Neural progenitor cell (in vitro differentiated cells): ENCODE results near the gene ZFP1. TPM values are rescaled to one million over a fixed set of nuclear protein-coding genes. Genes with fewer than 3 reads are reported as not detected.
A peak's percentile ranks its signal among the peaks of the same experiment; 100 is the strongest.

Experiments used
- DNase-seq: peaks from one replicate; pipeline ENCODE4 v3.0.0-alpha.2; 2016; ENCODE audit warnings: low spot score
- H2AFZ ChIP-seq: fragments of 200-600 bp; sonication (generic); replicated peaks from 2 replicates; pipeline ENCODE4 v1.6.1; 2016; ENCODE audit warnings: antibody characterized with exemption
- H3F3A ChIP-seq: fragments of 200-600 bp; sonication (generic); 2 replicates; pipeline ENCODE4 v1.6.1; 2016; ENCODE audit warnings: antibody characterized with exemption, low read depth
- H3K27ac ChIP-seq: fragments of 200-600 bp; sonication (generic); 2 replicates; pipeline ENCODE4 v1.5.1; 2016; ENCODE audit warnings: mild to moderate bottlenecking
- H3K27me3 ChIP-seq: fragments of 200-600 bp; sonication (generic); 2 replicates; pipeline ENCODE4 v1.6.1; 2016; ENCODE audit warnings: mild to moderate bottlenecking, moderate library complexity
- H3K36me3 ChIP-seq: fragments of 200-600 bp; sonication (generic); 2 replicates; pipeline ENCODE4 v1.5.1; 2016
- H3K4me1 ChIP-seq: fragments of 200-600 bp; sonication (generic); 2 replicates; pipeline ENCODE4 v1.6.1; 2016; ENCODE audit warnings: mixed run types
- H3K4me2 ChIP-seq: fragments of 200-600 bp; sonication (generic); 2 replicates; pipeline ENCODE4 v1.6.1; 2016
- H3K4me3 ChIP-seq: fragments of 200-600 bp; sonication (generic); 2 replicates; pipeline ENCODE4 v1.5.1; 2016
- H3K79me2 ChIP-seq: fragments of 200-600 bp; sonication (generic); 2 replicates; pipeline ENCODE4 v1.6.1; 2016; ENCODE audit warnings: low read depth
- H3K9ac ChIP-seq: fragments of 200-600 bp; sonication (generic); 2 replicates; pipeline ENCODE4 v1.6.1; 2016
- H3K9me3 ChIP-seq: fragments of 200-600 bp; sonication (generic); 2 replicates; pipeline ENCODE4 v1.5.1; 2016; ENCODE audit warnings: low read depth
- H4K20me1 ChIP-seq: fragments of 200-600 bp; sonication (generic); 2 replicates; pipeline ENCODE4 v1.6.1; 2016; ENCODE audit warnings: low read depth
- H3K27ac Mint-ChIP-seq: 3 replicates; pipeline ENCODE4 v1.8.0; 2021; ENCODE audit warnings: mixed read lengths
- H3K27me3 Mint-ChIP-seq: 2 replicates; pipeline ENCODE4 v1.8.0; 2022; ENCODE audit warnings: low read depth, mild to moderate bottlenecking, inconsistent platforms, moderate library complexity, mixed read lengths; ENCODE audit not compliant: insufficient read depth
- H3K36me3 Mint-ChIP-seq: 3 replicates; pipeline ENCODE4 v1.8.0; 2021; ENCODE audit warnings: mixed read lengths
- H3K4me1 Mint-ChIP-seq: 3 replicates; pipeline ENCODE4 v1.8.0; 2021; ENCODE audit warnings: mixed read lengths
- H3K4me3 Mint-ChIP-seq: 3 replicates; pipeline ENCODE4 v1.8.0; 2021; ENCODE audit warnings: mild to moderate bottlenecking, moderate library complexity, mixed read lengths
- H3K9me3 Mint-ChIP-seq: 3 replicates; pipeline ENCODE4 v1.8.0; 2020; ENCODE audit warnings: mixed read lengths
- EZH2 ChIP-seq: fragments of 200-600 bp; sonication (generic); IDR thresholded peaks from 2 replicates; pipeline ENCODE4 v1.6.1; 2017; ENCODE audit warnings: antibody characterized with exemption, mild to moderate bottlenecking, moderate library complexity
- EZH2phosphoT487 ChIP-seq: fragments of 200-600 bp; sonication (generic); IDR thresholded peaks from 2 replicates; pipeline ENCODE4 v1.6.1; 2017; ENCODE audit warnings: antibody characterized with exemption
- total RNA-seq: library from RNA; depleted of rRNA; stranded (reverse); fragments of >200 nt; gene quantifications from 2 replicates; pipeline ENCODE4 v1.2.3, GENCODE V29; 2015; ENCODE audit warnings: low replicate concordance
- TF ChIP-seq, protein P1 (sequence below): fragments of 200-600 bp; sonication (generic); IDR thresholded peaks from 2 replicates; pipeline ENCODE4 v1.5.1; 2017; ENCODE audit warnings: antibody characterized with exemption, mild to moderate bottlenecking

Gene ZFP1
- total RNA-seq, 1 donor from 2014 or later, result 35.4 TPM

DNA sequence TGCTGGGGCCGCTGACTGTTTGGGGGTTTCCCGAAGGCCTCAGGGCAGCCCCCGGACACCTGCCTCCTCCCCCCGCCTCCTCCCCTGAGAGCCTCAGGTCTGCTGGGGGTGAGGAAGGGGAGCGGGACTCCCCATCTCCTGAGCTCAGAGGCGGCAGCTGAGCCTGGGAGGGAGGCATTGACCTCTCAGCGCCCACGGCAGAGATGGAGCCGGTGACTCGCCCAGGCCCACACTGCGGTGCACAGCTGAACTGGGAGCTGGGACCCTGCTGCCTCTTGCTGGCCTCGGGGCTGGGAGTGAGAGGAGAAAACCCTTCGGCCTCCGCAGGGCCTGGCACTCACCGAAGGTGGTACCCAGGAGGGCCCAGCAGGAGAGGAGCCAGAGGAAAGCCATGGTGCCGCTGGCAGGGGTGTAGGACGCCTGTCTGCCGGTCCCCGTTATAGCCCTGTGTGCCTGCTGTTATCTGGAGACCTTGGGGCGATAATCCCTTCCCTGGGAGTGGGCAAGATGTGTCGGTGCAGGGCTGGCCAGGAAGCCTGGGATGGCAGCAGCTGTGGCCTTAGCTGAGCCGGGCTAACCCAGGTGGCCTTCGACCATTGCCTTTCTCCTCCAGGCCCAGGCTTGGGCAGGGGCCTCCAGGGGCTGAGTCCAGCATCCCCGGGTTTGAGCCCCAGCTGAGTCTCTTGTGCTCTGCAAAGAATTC is 58.6 kb downstream of the ZFP1 start, which contains the start of gene CTRB2:
CTRB2 (minus strand) TSS at position 413 of the 703 bp plus-strand sequence; CDS start at position 393, 20 bp downstream.
- H3K36me3 Mint-ChIP-seq, result no peaks in the 10 kb centered on the region
- Histone ChIP-seq H4K20me1 (no peaks in the 10 kb centered on the region), H3F3A (no peaks in the 10 kb centered on the region), H3K27ac (no peak within 1 kb of the TSS), H3K4me3 (no peak within 1 kb of the TSS), H3K9ac (no peak within 1 kb of the TSS), H3K79me2 (no peaks in the 10 kb centered on the region), H2AFZ (no peak within 1 kb of the TSS), H3K36me3 (no peaks in the 10 kb centered on the region), H3K4me1 (no peaks in the 10 kb centered on the region), H3K9me3 (no peaks in the 10 kb centered on the region), H3K27me3 (no peaks in the 10 kb centered on the region), H3K4me2 (no peak within 1 kb of the TSS)
- H3K9me3 Mint-ChIP-seq, result no peaks in the 10 kb centered on the region
- peaks cover 6% of the 10 kb centered on the region for H3K27me3 Mint-ChIP-seq
- TF ChIP-seq EZH2phosphoT487, result no peak
- no peak for TF ChIP-seq EZH2
- TF ChIP-seq, protein P1, sequence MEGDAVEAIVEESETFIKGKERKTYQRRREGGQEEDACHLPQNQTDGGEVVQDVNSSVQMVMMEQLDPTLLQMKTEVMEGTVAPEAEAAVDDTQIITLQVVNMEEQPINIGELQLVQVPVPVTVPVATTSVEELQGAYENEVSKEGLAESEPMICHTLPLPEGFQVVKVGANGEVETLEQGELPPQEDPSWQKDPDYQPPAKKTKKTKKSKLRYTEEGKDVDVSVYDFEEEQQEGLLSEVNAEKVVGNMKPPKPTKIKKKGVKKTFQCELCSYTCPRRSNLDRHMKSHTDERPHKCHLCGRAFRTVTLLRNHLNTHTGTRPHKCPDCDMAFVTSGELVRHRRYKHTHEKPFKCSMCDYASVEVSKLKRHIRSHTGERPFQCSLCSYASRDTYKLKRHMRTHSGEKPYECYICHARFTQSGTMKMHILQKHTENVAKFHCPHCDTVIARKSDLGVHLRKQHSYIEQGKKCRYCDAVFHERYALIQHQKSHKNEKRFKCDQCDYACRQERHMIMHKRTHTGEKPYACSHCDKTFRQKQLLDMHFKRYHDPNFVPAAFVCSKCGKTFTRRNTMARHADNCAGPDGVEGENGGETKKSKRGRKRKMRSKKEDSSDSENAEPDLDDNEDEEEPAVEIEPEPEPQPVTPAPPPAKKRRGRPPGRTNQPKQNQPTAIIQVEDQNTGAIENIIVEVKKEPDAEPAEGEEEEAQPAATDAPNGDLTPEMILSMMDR, result no peak
- no peak within 1 kb of the TSS for H3K27ac Mint-ChIP-seq
- no peak within 1 kb of the TSS for H3K4me3 Mint-ChIP-seq
- peaks cover 7% of the 10 kb centered on the region for H3K4me1 Mint-ChIP-seq
- DNase-seq, result no peak

DNA sequence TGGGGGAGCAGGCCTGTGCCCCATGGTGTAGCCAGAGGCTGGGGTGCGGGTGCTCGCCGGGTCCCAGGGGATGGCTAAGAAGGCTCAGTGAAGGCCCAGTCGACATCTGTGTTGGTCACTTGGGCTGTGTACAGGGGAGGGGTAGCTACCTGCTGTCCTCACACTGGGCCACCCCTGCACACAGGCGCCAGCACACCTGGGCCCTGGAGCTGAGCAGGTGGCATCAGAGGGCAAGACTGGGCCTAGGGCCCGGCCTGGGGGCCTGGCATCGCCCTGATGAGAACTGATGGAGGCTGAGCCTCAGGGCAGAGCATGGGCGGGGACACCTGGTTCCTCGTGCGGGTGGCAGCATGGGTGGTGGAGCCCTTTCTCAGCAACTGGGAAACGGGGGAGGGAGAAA is 59.5 kb downstream of the ZFP1 start:
- TF ChIP-seq, protein P1, result no peak
- no peak for TF ChIP-seq EZH2phosphoT487
- H3K27ac ChIP-seq, result no peak overlapping the region
- DNase-seq, result no peak
- H3K79me2 ChIP-seq, result no peaks in the 10 kb centered on the region
- H3K4me2 ChIP-seq, result no peak overlapping the region
- H3K9ac ChIP-seq, result no peak overlapping the region
- no peak overlapping the region for H3K4me3 ChIP-seq
- Mint-ChIP-seq H3K27me3 (peaks cover 10% of the 10 kb centered on the region), H3K9me3 (no peaks in the 10 kb centered on the region), H3K4me1 (peaks cover 13% of the 10 kb centered on the region), H3K36me3 (no peaks in the 10 kb centered on the region), H3K27ac (no peak overlapping the region), H3K4me3 (no peak overlapping the region)
- no peak overlapping the region for H2AFZ ChIP-seq
- no peaks in the 10 kb centered on the region for H3F3A ChIP-seq
- no peaks in the 10 kb centered on the region for H3K36me3 ChIP-seq
- H4K20me1 ChIP-seq, result no peaks in the 10 kb centered on the region
- no peaks in the 10 kb centered on the region for H3K9me3 ChIP-seq
- no peaks in the 10 kb centered on the region for H3K4me1 ChIP-seq
- no peaks in the 10 kb centered on the region for H3K27me3 ChIP-seq

DNA sequence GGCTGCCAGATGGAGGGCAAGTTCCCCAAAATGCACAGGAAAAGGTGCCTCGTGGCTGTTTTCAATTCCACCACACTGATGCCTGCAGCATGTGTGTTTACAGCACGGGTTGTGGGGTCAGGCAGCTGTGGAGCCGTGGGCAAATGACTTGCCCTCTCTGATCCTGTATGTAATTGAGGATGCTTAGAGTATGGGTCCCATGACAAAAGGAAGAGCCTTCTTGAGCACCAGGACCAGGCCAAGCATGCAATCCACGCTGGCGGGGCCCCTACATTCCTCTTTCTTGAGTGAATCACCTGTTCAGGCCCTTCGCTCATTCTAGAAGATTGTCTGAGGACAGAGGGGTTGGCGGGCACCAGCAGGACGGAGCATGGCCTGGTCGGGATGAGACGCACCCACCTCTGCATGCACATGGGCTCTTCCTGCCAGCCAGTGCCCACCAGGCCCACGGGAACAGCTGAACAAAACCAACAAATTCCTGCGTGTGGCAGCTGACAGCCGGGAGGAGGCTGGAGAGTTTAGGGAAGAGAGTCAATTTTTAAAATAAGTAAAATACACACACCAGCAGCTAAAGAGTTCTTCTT is 60.0 kb downstream of the ZFP1 start:
- Mint-ChIP-seq H3K4me3 (no peak overlapping the region), H3K9me3 (no peaks in the 10 kb centered on the region), H3K4me1 (peaks cover 13% of the 10 kb centered on the region), H3K36me3 (no peaks in the 10 kb centered on the region), H3K27ac (peak overlapping the region; percentile 94), H3K27me3 (peaks cover 10% of the 10 kb centered on the region)
- H3K36me3 ChIP-seq, result no peaks in the 10 kb centered on the region
- H3K27me3 ChIP-seq, result no peaks in the 10 kb centered on the region
- H3K79me2 ChIP-seq, result no peaks in the 10 kb centered on the region
- H3K9ac ChIP-seq, result no peak overlapping the region
- H3K27ac ChIP-seq, result no peak overlapping the region
- no peaks in the 10 kb centered on the region for H3K9me3 ChIP-seq
- H3F3A ChIP-seq, result no peaks in the 10 kb centered on the region
- H3K4me3 ChIP-seq, result no peak overlapping the region
- no peak overlapping the region for H2AFZ ChIP-seq
- H4K20me1 ChIP-seq, result no peaks in the 10 kb centered on the region
- DNase-seq, result no peak
- H3K4me1 ChIP-seq, result no peaks in the 10 kb centered on the region
- no peak for TF ChIP-seq EZH2
- TF ChIP-seq, protein P1, result no peak
- no peak overlapping the region for H3K4me2 ChIP-seq
